CD14-positive monocyte (primary cell): ENCODE measurements around the gene ADGRF3. TPM values are rescaled to one million over a fixed set of nuclear protein-coding genes. Genes with fewer than 3 reads are reported as not detected.
"Not testable (repeated sequence)": the region's sequence is repeated elsewhere in the genome, so short reads cannot be mapped to it uniquely, and the experiment has no call there.

Experiments used
- DNase-seq, 3 donors: peaks; one replicate each; pipeline ENCODE4 v3.0.0-alpha.2; 2011 to 2022
- H2AFZ ChIP-seq: 2 replicates; pipeline ENCODE4 v1.6.0; 2012; ENCODE audit warnings: mild to moderate bottlenecking, low read depth, low read length, inconsistent platforms; ENCODE audit not compliant: insufficient read depth, poor library complexity, severe bottlenecking
- H3K27ac ChIP-seq, 2 donors: 1 replicate in 1 of 2; 2 replicates in 1 of 2; pipeline ENCODE4 v1.5.1; 2012 to 2013; ENCODE audit warnings: low read length in 2 of 2, control low read depth in 1 of 2, inconsistent platforms in 1 of 2, low read depth in 1 of 2, mild to moderate bottlenecking in 1 of 2
- H3K27me3 ChIP-seq, 2 donors: one replicate each; pipeline versions ENCODE4 v1.6.0 to v1.6.1; 2011 to 2013; ENCODE audit warnings: low read length in 2 of 2; ENCODE audit not compliant: control insufficient read depth in 2 of 2, insufficient read depth in 2 of 2
- H3K36me3 ChIP-seq, 2 donors: replicated peaks in 1 of 2; 1 replicate in 1 of 2; 2 replicates in 1 of 2; pipeline versions ENCODE4 v1.5.1 to v1.6.1; 2012 to 2013; ENCODE audit warnings: low read length in 2 of 2, control low read depth in 1 of 2, inconsistent platforms in 1 of 2, mild to moderate bottlenecking in 1 of 2; ENCODE audit not compliant: insufficient read depth in 2 of 2, control insufficient read depth in 1 of 2
- H3K4me1 ChIP-seq, 2 donors: 1 replicate in 1 of 2; 2 replicates in 1 of 2; pipeline versions ENCODE4 v1.5.1 to v1.6.1; 2012 to 2013; ENCODE audit warnings: low read length in 2 of 2, control low read depth in 1 of 2, inconsistent platforms in 1 of 2, mild to moderate bottlenecking in 1 of 2, moderate library complexity in 1 of 2; ENCODE audit not compliant: insufficient read depth in 2 of 2, control insufficient read depth in 1 of 2
- H3K4me2 ChIP-seq: replicated peaks from 2 replicates; pipeline ENCODE3; 2012; ENCODE audit warnings: low read length, moderate library complexity, mild to moderate bottlenecking; ENCODE audit not compliant: poor library complexity, severe bottlenecking; ENCODE audit errors: extremely low read depth
- H3K4me3 ChIP-seq, 3 experiments: fragments of 200-600 bp in 1 of 3; sonication (generic) in 1 of 3; replicated peaks in 1 of 3; 1 replicate in 2 of 3; 2 replicates in 1 of 3; pipeline ENCODE4 v1.5.1; 2011 to 2013; ENCODE audit warnings: low read length in 3 of 3, mild to moderate bottlenecking in 3 of 3, control low read depth in 2 of 3, low read depth in 2 of 3, inconsistent platforms in 1 of 3, moderate library complexity in 1 of 3
- H3K79me2 ChIP-seq: 2 replicates; pipeline ENCODE4 v1.6.0; 2012; ENCODE audit warnings: mild to moderate bottlenecking, control low read depth, inconsistent platforms, low read length, moderate library complexity; ENCODE audit not compliant: insufficient read depth
- H3K9ac ChIP-seq: 2 replicates; pipeline ENCODE4 v1.6.0; 2017; ENCODE audit warnings: low read length, mild to moderate bottlenecking; ENCODE audit not compliant: insufficient read depth, poor library complexity, severe bottlenecking
- H3K9me3 ChIP-seq, 2 donors: replicated peaks in 1 of 2; 1 replicate in 1 of 2; 2 replicates in 1 of 2; pipeline versions ENCODE4 v1.5.1 to v1.6.1; 2012 to 2013; ENCODE audit warnings: low read length in 2 of 2, control low read depth in 1 of 2; ENCODE audit not compliant: control insufficient read depth in 1 of 2, insufficient read depth in 1 of 2
- H4K20me1 ChIP-seq: 2 replicates; pipeline ENCODE4 v1.6.0; 2012; ENCODE audit warnings: mild to moderate bottlenecking, low read length, control low read depth, moderate library complexity; ENCODE audit not compliant: insufficient read depth
- H3K27ac Mint-ChIP-seq, 7 donors: one replicate each; pipeline ENCODE4 v1.8.0; 2020; ENCODE audit warnings: mild to moderate bottlenecking in 7 of 7, mixed read lengths in 7 of 7, moderate library complexity in 6 of 7, inconsistent platforms in 2 of 7
- H3K27me3 Mint-ChIP-seq, 3 donors: one replicate each; pipeline ENCODE4 v1.8.0; 2021 to 2022; ENCODE audit warnings: low read depth in 3 of 3, mild to moderate bottlenecking in 3 of 3, mixed read lengths in 3 of 3, moderate library complexity in 3 of 3, inconsistent platforms in 1 of 3
- H3K36me3 Mint-ChIP-seq, 2 donors: one replicate each; pipeline ENCODE4 v1.8.0; 2020; ENCODE audit warnings: mixed read lengths in 2 of 2, inconsistent platforms in 1 of 2, mild to moderate bottlenecking in 1 of 2
- H3K4me1 Mint-ChIP-seq: one replicate; pipeline ENCODE4 v1.8.0; 2020; ENCODE audit warnings: mild to moderate bottlenecking, mixed read lengths
- H3K4me3 Mint-ChIP-seq, 2 donors: one replicate each; pipeline ENCODE4 v1.8.0; 2020; ENCODE audit warnings: mild to moderate bottlenecking in 2 of 2, mixed read lengths in 2 of 2, moderate library complexity in 1 of 2
- H3K9me3 Mint-ChIP-seq, 7 donors: one replicate each; pipeline ENCODE4 v1.8.0; 2020 to 2022; ENCODE audit warnings: mixed read lengths in 7 of 7, mild to moderate bottlenecking in 6 of 7, moderate library complexity in 6 of 7, inconsistent platforms in 2 of 7
- WGBS: methylation state at CpG from one replicate; pipeline ENCODE4 v1.1.5; 2013; ENCODE audit warnings: missing lambda C conversion rate; ENCODE audit not compliant: insufficient coverage; 5-methylcytosine and 5-hydroxymethylcytosine counted together
- intact Hi-C, 2 donors: fragments of 100-400 bp; cut with micrococcal nuclease; formaldehyde crosslinking; loops; one replicate each; pipeline versions ENCODE4 v1.15.0 to v1.15.1; 2023
- polyA plus RNA-seq, 3 donors: library from polyadenylated mRNA; depleted of rRNA in 1 of 3; unstranded in 2 of 3; stranded (reverse) in 1 of 3; fragments of 300-500 nt in 2 of 3; fragments of >200 nt in 1 of 3; fragmentation: Illumina TruSeq in 2 of 3; gene quantifications; 1 replicate in 2 of 3; 2 replicates in 1 of 3; pipeline ENCODE4 v1.2.3, GENCODE V29; 2012 to 2021
- TF ChIP-seq, protein P1 (sequence below): fragments of 200-600 bp; IDR thresholded peaks from one replicate; pipeline ENCODE4 v1.8.0; 2022; ENCODE audit warnings: antibody characterized with exemption, mild to moderate bottlenecking

Gene ADGRF3
- polyA plus RNA-seq, 3 donors, result 0.33 TPM; not detected in 2

DNA sequence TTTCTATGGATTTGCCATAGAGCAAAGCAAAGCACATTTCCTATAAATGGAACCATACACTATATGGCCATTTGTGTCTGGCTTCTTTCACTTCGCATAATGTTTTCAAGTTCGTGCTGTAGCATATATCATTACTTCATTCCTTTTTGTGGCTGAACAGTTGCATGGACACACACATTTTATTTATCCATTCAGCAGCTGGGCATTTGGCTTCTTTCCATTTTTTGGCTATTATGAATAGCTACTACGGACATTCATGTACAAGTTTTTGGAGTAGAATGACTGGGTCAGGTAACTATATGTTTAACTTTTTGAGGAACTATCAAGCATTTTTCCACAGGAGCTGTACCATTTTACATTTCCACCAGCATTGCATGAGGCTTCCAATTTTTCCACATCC is 11.4 kb downstream of the ADGRF3 start:
- no peak overlapping the region for H2AFZ ChIP-seq
- H3K4me1 ChIP-seq, result peaks cover 4 to 6% of the 10 kb centered on the region in 2 donors
- H3K79me2 ChIP-seq, result no peaks in the 10 kb centered on the region
- WGBS, result no CpG with 5 or more reads among the region's 3 CpGs
- DNase-seq, result no peak
- Mint-ChIP-seq H3K36me3 (no peaks in the 10 kb centered on the region), H3K4me1 (peaks cover 6% of the 10 kb centered on the region), H3K27me3 (peaks cover 0 to 3% (median 2%) of the 10 kb centered on the region in 3 donors), H3K9me3 (no peaks in the 10 kb centered on the region), H3K4me3 (no peak overlapping the region), H3K27ac (no peak overlapping the region)
- no peaks in the 10 kb centered on the region for H3K36me3 ChIP-seq
- no peak overlapping the region for H3K4me2 ChIP-seq
- no peaks in the 10 kb centered on the region for H4K20me1 ChIP-seq
- H3K4me3 ChIP-seq, result no peak overlapping the region
- TF ChIP-seq, protein P1, sequence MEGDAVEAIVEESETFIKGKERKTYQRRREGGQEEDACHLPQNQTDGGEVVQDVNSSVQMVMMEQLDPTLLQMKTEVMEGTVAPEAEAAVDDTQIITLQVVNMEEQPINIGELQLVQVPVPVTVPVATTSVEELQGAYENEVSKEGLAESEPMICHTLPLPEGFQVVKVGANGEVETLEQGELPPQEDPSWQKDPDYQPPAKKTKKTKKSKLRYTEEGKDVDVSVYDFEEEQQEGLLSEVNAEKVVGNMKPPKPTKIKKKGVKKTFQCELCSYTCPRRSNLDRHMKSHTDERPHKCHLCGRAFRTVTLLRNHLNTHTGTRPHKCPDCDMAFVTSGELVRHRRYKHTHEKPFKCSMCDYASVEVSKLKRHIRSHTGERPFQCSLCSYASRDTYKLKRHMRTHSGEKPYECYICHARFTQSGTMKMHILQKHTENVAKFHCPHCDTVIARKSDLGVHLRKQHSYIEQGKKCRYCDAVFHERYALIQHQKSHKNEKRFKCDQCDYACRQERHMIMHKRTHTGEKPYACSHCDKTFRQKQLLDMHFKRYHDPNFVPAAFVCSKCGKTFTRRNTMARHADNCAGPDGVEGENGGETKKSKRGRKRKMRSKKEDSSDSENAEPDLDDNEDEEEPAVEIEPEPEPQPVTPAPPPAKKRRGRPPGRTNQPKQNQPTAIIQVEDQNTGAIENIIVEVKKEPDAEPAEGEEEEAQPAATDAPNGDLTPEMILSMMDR, result no peak
- intact Hi-C loops, result no loop called here
- H3K9ac ChIP-seq, result no peak overlapping the region
- H3K27ac ChIP-seq, result no peak overlapping the region
- H3K27me3 ChIP-seq, result no peaks in the 10 kb centered on the region
- no peaks in the 10 kb centered on the region for H3K9me3 ChIP-seq

DNA sequence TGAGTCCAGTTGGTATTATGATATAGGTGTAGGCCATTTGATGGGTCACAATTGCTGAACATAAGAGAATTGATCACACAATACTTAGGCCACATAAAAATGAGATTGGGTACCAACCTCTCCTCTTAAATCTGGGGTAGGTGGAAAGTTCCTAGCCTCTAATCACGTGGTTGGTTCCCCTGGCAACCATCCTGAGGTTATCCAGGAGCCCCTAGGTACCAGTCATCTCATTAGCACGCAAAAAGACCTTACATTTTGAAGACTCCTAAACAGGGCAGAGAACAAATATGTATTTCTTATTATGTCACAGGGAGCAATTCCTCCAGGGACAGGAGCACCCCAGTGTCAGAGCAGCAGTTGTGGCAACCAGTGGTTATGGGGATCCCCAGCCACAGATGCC is 13.3 kb downstream of the ADGRF3 start:
- Histone ChIP-seq H4K20me1 (no peaks in the 10 kb centered on the region), H3K27ac (no peak overlapping the region), H3K27me3 (no peaks in the 10 kb centered on the region), H3K9ac (no peak overlapping the region), H2AFZ (no peak overlapping the region), H3K4me1 (peaks cover 9 to 19% of the 10 kb centered on the region in 2 donors), H3K36me3 (no peaks in the 10 kb centered on the region), H3K79me2 (no peaks in the 10 kb centered on the region), H3K4me3 (no peak overlapping the region), H3K9me3 (no peaks in the 10 kb centered on the region), H3K4me2 (no peak overlapping the region)
- Mint-ChIP-seq H3K27me3 (peaks cover 0 to 3% (median 2%) of the 10 kb centered on the region in 3 donors), H3K9me3 (no peaks in the 10 kb centered on the region), H3K27ac (no peak overlapping the region), H3K4me1 (peaks cover 21% of the 10 kb centered on the region), H3K4me3 (no peak overlapping the region), H3K36me3 (no peaks in the 10 kb centered on the region)
- TF ChIP-seq, protein P1, result no peak
- intact Hi-C loops, result no loop called here
- DNase-seq, result no peak
- WGBS, result no CpG with 5 or more reads among the region's 2 CpGs

DNA sequence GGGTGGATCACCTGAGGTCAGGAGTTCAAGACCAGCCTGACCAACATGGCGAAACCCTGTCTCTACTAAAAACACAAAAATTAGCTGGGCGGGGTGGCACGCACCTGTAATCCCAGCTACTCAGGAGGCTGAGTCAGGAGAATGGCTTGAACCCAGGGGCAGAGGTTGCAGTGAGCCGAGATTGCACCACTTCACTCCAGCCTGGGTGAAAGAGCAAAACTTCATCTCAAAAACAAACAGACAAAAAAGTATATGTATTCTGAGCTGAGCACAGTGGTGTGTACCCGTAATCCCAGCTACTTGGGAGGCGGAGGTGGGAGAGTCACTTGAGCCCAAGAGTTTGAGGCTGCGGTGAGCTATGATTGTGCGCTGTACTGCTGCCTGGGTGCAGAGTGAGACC is 15.3 kb downstream of the ADGRF3 start:
- H3K36me3 ChIP-seq, H2AFZ ChIP-seq, H3K27ac Mint-ChIP-seq, H3K79me2 ChIP-seq, H3K9me3 ChIP-seq, H4K20me1 ChIP-seq, H3K9me3 Mint-ChIP-seq, H3K36me3 Mint-ChIP-seq, H3K27ac ChIP-seq, intact Hi-C loops, H3K27me3 ChIP-seq, H3K9ac ChIP-seq, DNase-seq, H3K4me2 ChIP-seq, H3K4me3 Mint-ChIP-seq, H3K4me3 ChIP-seq, H3K27me3 Mint-ChIP-seq: not testable (repeated sequence)
- peaks cover 39% of the 10 kb centered on the region for H3K4me1 Mint-ChIP-seq
- WGBS, result 89% methylated on average over 3 of the region's 8 CpGs
- peaks cover 19 to 36% of the 10 kb centered on the region in 2 donors for H3K4me1 ChIP-seq
